GM19240 (cell line): ENCODE results near the gene PPP2R1B.

Source experiments
- DNase-seq: peaks from one replicate; pipeline ENCODE4 v3.0.0; 2011; ENCODE audit warnings: low spot score; ENCODE audit not compliant: insufficient read length

The PPP2R1B gene

GRCh38 chr11:111694851-111695250, 71.3 kb downstream of the PPP2R1B start:
- DNase-seq = no peak

GRCh38 chr11:111693224-111693937, 72.8 kb downstream of the PPP2R1B start:
- no peak for DNase-seq

DNA sequence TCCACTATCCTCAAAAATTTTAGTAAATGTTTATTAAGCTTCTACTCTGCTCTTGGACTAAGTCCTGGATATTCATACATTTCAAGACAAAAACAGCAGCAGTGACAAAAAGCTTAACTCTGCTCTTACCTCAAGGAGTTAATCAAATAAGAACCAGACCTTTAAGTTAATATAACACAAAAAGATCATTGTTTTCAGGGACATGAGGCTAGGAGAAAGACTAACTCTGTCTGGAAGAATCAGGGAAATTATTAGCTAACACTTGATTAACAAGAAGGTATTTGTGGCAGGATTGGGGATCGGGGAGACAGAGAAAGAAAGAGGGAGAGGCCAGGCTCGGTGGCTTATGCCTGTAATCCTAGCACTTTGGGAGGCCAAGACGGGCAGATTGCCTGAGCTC, 74.4 kb downstream of the PPP2R1B start:
- no peak for DNase-seq

GRCh38 chr11:111691176-111691575, 75.0 kb downstream of the PPP2R1B start:
- DNase-seq = no peak

- no peak for DNase-seq
Measured at GRCh38 chr11:111688013-111688412, 78.2 kb downstream of the PPP2R1B start.

DNA sequence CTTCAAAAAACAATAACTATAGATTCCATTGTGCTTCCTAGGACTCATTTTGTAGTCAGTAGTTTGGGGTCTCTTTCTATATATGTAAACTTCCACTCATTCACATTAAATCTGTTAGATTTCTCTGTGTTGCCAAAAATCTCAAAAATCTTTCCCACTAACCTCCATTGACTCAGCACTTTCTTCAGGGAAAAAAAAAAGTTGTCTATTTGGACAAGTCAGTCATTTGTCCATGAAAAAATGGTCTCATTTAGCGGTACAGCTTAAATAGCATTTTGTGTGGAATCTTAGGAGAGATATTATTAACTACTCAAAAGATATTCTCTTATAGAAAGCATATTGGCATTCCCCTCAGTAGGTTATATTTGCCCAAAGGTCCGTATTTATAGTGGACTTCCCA, 81.9 kb downstream of the PPP2R1B start:
- no peak for DNase-seq

DNA sequence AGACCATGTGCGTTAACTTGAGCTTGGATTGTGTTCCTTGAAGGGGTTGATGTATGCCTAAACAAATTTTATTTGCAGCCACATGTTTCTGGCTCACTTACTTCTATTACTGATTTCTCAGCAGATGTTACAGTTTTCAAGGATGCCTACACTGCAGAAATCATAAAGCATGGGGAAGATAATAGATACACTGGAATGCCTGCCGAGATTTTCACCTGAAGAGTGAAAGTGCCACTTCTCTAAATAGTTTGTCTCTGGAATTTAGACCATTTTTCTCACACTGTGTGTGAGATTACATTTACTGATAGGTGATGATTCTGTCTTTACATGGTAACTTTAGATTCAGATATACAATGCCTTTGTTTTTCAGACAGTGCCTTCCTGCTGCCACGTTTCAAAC, 82.4 kb downstream of the PPP2R1B start:
- no peak for DNase-seq

DNA sequence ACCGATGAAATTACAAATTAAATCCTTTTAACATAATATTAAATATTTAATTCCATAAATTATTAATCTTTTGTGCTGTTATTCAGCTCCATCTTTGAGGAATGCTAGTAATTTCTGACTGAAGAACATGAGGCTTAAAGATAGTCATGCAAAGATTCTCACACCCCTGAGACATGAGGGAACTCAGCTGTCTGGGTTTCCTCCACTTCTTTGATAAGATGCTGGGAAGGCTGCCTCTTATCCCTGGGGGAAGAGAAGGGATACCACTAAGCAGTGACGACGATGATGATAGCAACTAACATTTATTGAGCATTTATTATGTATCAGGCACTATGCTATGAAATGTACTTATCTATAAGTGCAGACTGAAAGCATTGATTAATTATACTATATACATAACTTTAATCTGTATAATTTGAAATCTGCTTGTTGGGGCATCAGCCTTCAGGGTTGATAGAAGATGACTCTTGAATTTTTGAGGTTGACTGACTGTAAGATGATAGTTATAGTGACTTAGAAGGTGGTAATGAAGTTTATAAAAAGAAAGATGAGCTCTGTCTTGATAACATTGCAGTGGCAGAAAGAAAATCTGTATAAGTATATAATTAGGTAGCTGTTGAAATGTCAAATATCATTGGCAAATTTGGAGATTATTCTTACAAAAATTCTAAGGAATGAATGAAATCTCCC, 85.6 kb downstream of the PPP2R1B start:
- DNase-seq = no peak
